Endothelial cell of umbilical vein (primary cell): ENCODE data around the gene EVI5. TPM values are rescaled to one million over a fixed set of nuclear protein-coding genes. Genes with fewer than 3 reads are reported as not detected.

Source experiments
- BruUV-seq: library from RNA; stranded (reverse); fragments of 400-500 nt; replicated peaks from 2 replicates; lab custom pipeline; 2021; lab: Mats Ljungman, UMichigan
- CTCF ChIA-PET: fragments of 300-600, 350-600 bp; sonication (Branson Sonifier 250); formaldehyde crosslinking; loops from one replicate; lab custom pipeline; 2021; ENCODE audit warnings: antibody characterized with exemption, inconsistent platforms; lab: Charles Lee
- POLR2A ChIA-PET: fragments of 300-600, 350-600 bp; sonication (Branson Sonifier 250); formaldehyde crosslinking; loops from one replicate; lab custom pipeline; 2021; ENCODE audit warnings: antibody characterized with exemption, inconsistent platforms; lab: Charles Lee
- DNase-seq: peaks from one replicate; pipeline ENCODE4 v3.0.0-alpha.2; 2011; ENCODE audit warnings: low read depth, low spot score
- FAIRE-seq: peaks from 2 replicates; lab custom pipeline; 2011; peaks lifted over from hg19 to GRCh38; lab: Jason Lieb, UNC
- H2AFZ ChIP-seq: 2 replicates; pipeline ENCODE4 v1.6.0; 2012; ENCODE audit warnings: low read depth, low read length, control low read depth, inconsistent platforms
- H3K27ac ChIP-seq: 2 replicates; pipeline ENCODE4 v1.5.1; 2011; ENCODE audit warnings: low read depth, mild to moderate bottlenecking, control low read depth, low read length, moderate library complexity; ENCODE audit not compliant: insufficient read depth
- H3K27me3 ChIP-seq, 2 experiments: 2 replicates each; pipeline versions ENCODE4 v1.6.0 to v1.6.1; 2011; ENCODE audit warnings: low read length in 2 of 2, mixed read lengths in 1 of 2; ENCODE audit not compliant: control insufficient read depth in 2 of 2, insufficient read depth in 2 of 2
- H3K36me3 ChIP-seq, 2 experiments: 2 replicates in 1 of 2; 3 replicates in 1 of 2; pipeline ENCODE4 v1.5.1; 2011; ENCODE audit warnings: low read length in 2 of 2, mild to moderate bottlenecking in 1 of 2, moderate library complexity in 1 of 2; ENCODE audit not compliant: control insufficient read depth in 2 of 2, insufficient read depth in 2 of 2; ENCODE audit errors: extremely low read depth in 1 of 2
- H3K4me1 ChIP-seq: 3 replicates; pipeline ENCODE4 v1.5.1; 2011; ENCODE audit warnings: mild to moderate bottlenecking, low read length; ENCODE audit not compliant: control insufficient read depth, insufficient read depth; ENCODE audit errors: extremely low read depth
- H3K4me2 ChIP-seq: 2 replicates; pipeline ENCODE4 v1.6.1; 2011; ENCODE audit warnings: low read length, control low read depth, mixed read lengths; ENCODE audit not compliant: insufficient read depth
- H3K4me3 ChIP-seq, 3 experiments: fragments of 200-600 bp in 1 of 3; sonication (generic), shearing (Covaris generic) in 1 of 3; replicated peaks in 1 of 3; 2 replicates each; pipeline ENCODE4 v1.5.1; 2011 to 2016; ENCODE audit warnings: control low read depth in 3 of 3, low read length in 3 of 3, mild to moderate bottlenecking in 2 of 3, inconsistent platforms in 1 of 3, low read depth in 1 of 3, moderate library complexity in 1 of 3; ENCODE audit not compliant: insufficient read depth in 1 of 3
- H3K79me2 ChIP-seq: 2 replicates; pipeline ENCODE4 v1.6.0; 2012; ENCODE audit warnings: low read length, inconsistent platforms; ENCODE audit not compliant: control insufficient read depth, insufficient read depth
- H3K9ac ChIP-seq: replicated peaks from 2 replicates; pipeline ENCODE3; 2011; ENCODE audit warnings: low read length, control low read depth; ENCODE audit not compliant: insufficient read depth; ENCODE audit errors: extremely low read depth
- H3K9me1 ChIP-seq: replicated peaks from 3 replicates; pipeline ENCODE4 v1.6.0; 2011; ENCODE audit warnings: mild to moderate bottlenecking, low read length; ENCODE audit not compliant: control insufficient read depth, insufficient read depth; ENCODE audit errors: extremely low read depth
- H3K9me3 ChIP-seq: replicated peaks from 2 replicates; pipeline ENCODE4 v1.5.1; 2012; ENCODE audit warnings: low read length, inconsistent platforms; ENCODE audit not compliant: control insufficient read depth, insufficient read depth
- H4K20me1 ChIP-seq: replicated peaks from 2 replicates; pipeline ENCODE3; 2011; ENCODE audit warnings: mild to moderate bottlenecking, low read length; ENCODE audit not compliant: control insufficient read depth, insufficient read depth; ENCODE audit errors: extremely low read depth
- CTCF ChIP-seq, 2 donors: IDR thresholded peaks; 1 replicate in 1 of 2; 2 replicates in 1 of 2; pipeline ENCODE4 v1.5.1; 2011; ENCODE audit warnings: low read length in 2 of 2, mild to moderate bottlenecking in 2 of 2, moderate library complexity in 2 of 2, control low read depth in 1 of 2, inconsistent platforms in 1 of 2, low read depth in 1 of 2; ENCODE audit not compliant: insufficient read depth in 1 of 2; ENCODE audit errors: extremely low read depth in 1 of 2
- EZH2 ChIP-seq: IDR thresholded peaks from 2 replicates; pipeline ENCODE4 v1.6.1; 2012; ENCODE audit warnings: borderline replicate concordance, low read depth, mild to moderate bottlenecking, moderate library complexity, low read length, inconsistent platforms; ENCODE audit not compliant: severe bottlenecking
- FOS ChIP-seq: IDR thresholded peaks from 2 replicates; pipeline ENCODE4 v1.6.1; 2011; ENCODE audit warnings: mild to moderate bottlenecking, low read length, moderate library complexity, borderline replicate concordance; ENCODE audit not compliant: insufficient read depth
- GATA2 ChIP-seq: IDR thresholded peaks from 2 replicates; pipeline ENCODE4 v1.7.0; 2011; ENCODE audit warnings: low read depth, mild to moderate bottlenecking, moderate library complexity, mixed read lengths, low read length; ENCODE audit not compliant: insufficient read length, insufficient read depth
- JUN ChIP-seq: IDR thresholded peaks from 2 replicates; pipeline ENCODE4 v1.6.1; 2011; ENCODE audit warnings: borderline replicate concordance, low read depth; ENCODE audit not compliant: insufficient read length, insufficient read depth
- MAX ChIP-seq: IDR thresholded peaks from 2 replicates; pipeline ENCODE4 v1.6.1; 2011; ENCODE audit not compliant: insufficient read depth, insufficient read length
- MYC ChIP-seq: IDR thresholded peaks from one replicate; pipeline ENCODE4 v1.6.1; 2011; ENCODE audit warnings: mild to moderate bottlenecking, low read depth, low read length
- POLR2A ChIP-seq: IDR thresholded peaks from 2 replicates; pipeline ENCODE4 v1.6.1; 2012; ENCODE audit warnings: low read depth, mild to moderate bottlenecking, control low read depth, low read length
- POLR2AphosphoS5 ChIP-seq: IDR thresholded peaks from 2 replicates; pipeline ENCODE4 v1.6.1; 2012; ENCODE audit warnings: low read depth, mild to moderate bottlenecking, control low read depth, low read length, moderate library complexity; ENCODE audit not compliant: insufficient read depth
- dilution Hi-C: fragments of 300-500 bp; cut with MboI; formaldehyde crosslinking; loops from one replicate; pipeline ENCODE4 v1.15.0; 2019; ENCODE audit warnings: low sequenced_read_pairs; ENCODE audit not compliant: extremely low pct_ligation_motif_present
- intact Hi-C: fragments of 100-400 bp; cut with micrococcal nuclease; formaldehyde crosslinking; loops from one replicate; pipeline ENCODE4 v1.10.0; 2022
- polyA plus RNA-seq, 4 experiments: library from polyadenylated mRNA; depleted of rRNA in 3 of 4; stranded (reverse) in 3 of 4; unstranded in 1 of 4; fragments of >200 nt; gene quantifications; 2 replicates each; pipeline versions ENCODE4 v1.2.1 to v1.2.3, GENCODE V29; 2011 to 2012; ENCODE audit warnings: missing spikeins in 1 of 4
- total RNA-seq: library from RNA; stranded (reverse); gene quantifications from 2 replicates; pipeline ENCODE4 v1.2.3, GENCODE V29; 2021

The EVI5 gene
- total and polyA plus RNA-seq, 2 donors (not counting 3 experiments of a cell fraction or from before 2014, with no cell fraction given): 5.0 to 26.2 TPM

GRCh38 chr1:92790867-92791266 lies 6.0 kb upstream of the EVI5 start:
- no peaks in the 10 kb centered on the region for H3K9me3 ChIP-seq
- no peak overlapping the region for H3K4me2 ChIP-seq
- H4K20me1 ChIP-seq: no peaks in the 10 kb centered on the region
- H3K4me3 ChIP-seq: no peak overlapping the region
- DNase-seq: no peak
- H3K79me2 ChIP-seq: no peaks in the 10 kb centered on the region
- ChIA-PET CTCF (interaction anchor here (0.7 to 3.4 kb wide), 7 partner anchors 14 to 480 kb away, joined by 3 to 20 read pairs (median 4); partner anchors contain the start of gene RPL5), POLR2A (interaction anchor here (0.6 kb wide), 1 partner anchor 574 kb away, joined by 6 read pairs; no protein-coding TSS in a partner anchor)
- intact Hi-C loops: no loop called here
- dilution Hi-C loops: no loop called here
- no peaks in the 10 kb centered on the region for H3K27me3 ChIP-seq
- no peak for FAIRE-seq
- H3K9me1 ChIP-seq: no peaks in the 10 kb centered on the region
- no peak overlapping the region for H3K9ac ChIP-seq
- H3K36me3 ChIP-seq: no peaks in the 10 kb centered on the region
- no peak overlapping the region for H2AFZ ChIP-seq
- TF ChIP-seq MYC: no peak
- TF ChIP-seq JUN: no peak
- TF ChIP-seq MAX: no peak
- no peak for TF ChIP-seq POLR2AphosphoS5
- TF ChIP-seq POLR2A: no peak
- no peak for TF ChIP-seq FOS
- TF ChIP-seq CTCF (IDR thresholded peaks at IDR 0.05; ENCODE audit: extremely low read depth in 1 of 2, insufficient read depth in 1 of 2, low read depth in 1 of 2, low read length in 2 of 2): no peak
- no peak for TF ChIP-seq GATA2
- no peak for TF ChIP-seq EZH2
- peaks cover 14% of the 10 kb centered on the region for H3K4me1 ChIP-seq
- no peak overlapping the region for H3K27ac ChIP-seq
- BruUV-seq: no TSS peak
